Epithelial cell of proximal tubule (primary cell): ENCODE measurements around the gene IL6R. TPM values are rescaled to one million over a fixed set of nuclear protein-coding genes. Genes with fewer than 3 reads are reported as not detected.

Experiments
- DNase-seq: peaks from one replicate; pipeline ENCODE4 v3.0.0-alpha.2; 2011; ENCODE audit warnings: low read depth
- H3K4me3 ChIP-seq: 2 replicates; pipeline ENCODE4 v1.5.1; 2011; ENCODE audit warnings: low read depth, mild to moderate bottlenecking, low read length
- CTCF ChIP-seq: conservative IDR thresholded peaks from 2 replicates; pipeline ENCODE4 v1.5.1; 2012; ENCODE audit warnings: low read depth, mild to moderate bottlenecking, low read length
- total RNA-seq: library from RNA; depleted of rRNA; stranded (reverse); fragments of >200 nt; gene quantifications from 2 replicates; pipeline ENCODE4 v1.2.3, GENCODE V29; 2015

Gene IL6R
- total RNA-seq, 1 donor from 2014 or later = 9.5 TPM

- no peak for DNase-seq
These were observed 24.0 kb downstream of the IL6R start for GRCh38 chr1:154429118-154429517.

GRCh38 chr1:154429841-154430611 lies 24.9 kb downstream of the IL6R start:
- H3K4me3 ChIP-seq = peak overlapping the region; percentile 67
- no peak for TF ChIP-seq CTCF
- no peak for DNase-seq

More at GRCh38 chr1:154429118-154429517, 24.0 kb downstream of the IL6R start:
- peak overlapping the region; percentile 67 for H3K4me3 ChIP-seq
- no peak for TF ChIP-seq CTCF

GRCh38 chr1:154430903-154431302 lies 25.8 kb downstream of the IL6R start:
- no peak for DNase-seq
- no peak for TF ChIP-seq CTCF

GRCh38 chr1:154431586-154432373 lies 26.6 kb downstream of the IL6R start:
- no peak for TF ChIP-seq CTCF
- H3K4me3 ChIP-seq = peak overlapping the region; percentile 20
- DNase-seq = peak; percentile 96

More at GRCh38 chr1:154430903-154431302, 25.8 kb downstream of the IL6R start:
- peak overlapping the region; percentile 67 for H3K4me3 ChIP-seq

- no peak for TF ChIP-seq CTCF
- no peak for DNase-seq
- H3K4me3 ChIP-seq = no peak overlapping the region
These were observed 28.1 kb downstream of the IL6R start for GRCh38 chr1:154433161-154433764.

GRCh38 chr1:154434346-154435085 lies 29.4 kb downstream of the IL6R start:
- no peak overlapping the region for H3K4me3 ChIP-seq
- no peak for DNase-seq
- TF ChIP-seq CTCF = no peak
